ENCODE results near the gene LTA4H. TPM values are rescaled to one million over a fixed set of nuclear protein-coding genes. Genes with fewer than 3 reads are reported as not detected.

LTA4H gene
- polyA plus RNA-seq, 4 donors = 74.6 to 195 (median 86.4) TPM

DNA sequence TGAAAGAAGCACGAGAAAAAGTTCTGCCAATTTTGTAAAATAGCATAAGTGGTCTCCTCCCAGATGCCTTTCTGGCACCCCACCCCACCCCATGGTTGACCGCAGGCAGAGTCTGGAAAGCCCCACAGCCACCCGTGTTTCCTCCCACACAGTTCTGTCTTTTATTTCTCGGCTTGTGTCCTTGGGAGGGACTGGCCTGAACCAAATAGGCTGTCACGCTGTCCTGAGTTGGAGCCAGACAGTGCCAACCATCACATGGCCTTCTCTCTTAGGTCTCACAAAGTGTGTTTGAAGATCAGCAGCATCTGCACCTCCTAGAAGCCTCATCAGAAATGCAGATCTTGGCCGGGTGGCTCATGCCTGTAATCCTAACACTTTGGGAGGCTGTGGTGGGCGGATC lies 10.2 kb upstream of the LTA4H start:
- Histone ChIP-seq H3K4me1 (ENCODE audit: control insufficient read depth in 3 of 3, insufficient read depth in 2 of 3, low read depth in 1 of 3, low read length in 2 of 3) (peaks cover 0 to 13% (median 11%) of the 10 kb centered on the region in 3 donors), H3K36me3 (ENCODE audit: control insufficient read depth in 3 of 3, insufficient read depth in 2 of 3, low read depth in 1 of 3, low read length in 3 of 3) (no peaks in the 10 kb centered on the region), H3K27me3 (ENCODE audit: control insufficient read depth in 3 of 3, insufficient read depth in 3 of 3, low read length in 3 of 3) (no peaks in the 10 kb centered on the region), H3K4me3 (ENCODE audit: low read depth in 1 of 3, low read length in 3 of 3) (no peak overlapping the region), H3K9me3 (ENCODE audit: control insufficient read depth in 2 of 2, insufficient read depth in 1 of 2, low read depth in 1 of 2, low read length in 1 of 2) (no peaks in the 10 kb centered on the region), H3K27ac (ENCODE audit: low read depth in 1 of 3, low read length in 2 of 3) (peak overlapping the region in 1 of 3 donors; percentile 5)
- 81 to 91% (median 82%) methylated on average over 7 of the region's 7 CpGs for WGBS, 3 donors
- no peak for FAIRE-seq
- DNase-seq = no peak

GRCh38 chr12:96044943-96045290 lies 9.5 kb upstream of the LTA4H start:
- H3K9me3 ChIP-seq (ENCODE audit: control insufficient read depth in 2 of 2, insufficient read depth in 1 of 2, low read depth in 1 of 2, low read length in 1 of 2) = no peaks in the 10 kb centered on the region
- H3K27ac ChIP-seq (ENCODE audit: low read depth in 1 of 3, low read length in 2 of 3) = peak overlapping the region in 1 of 3 donors; percentile 25
- 93 to 100% (median 97%) methylated on average over 2 of the region's 2 CpGs for WGBS, 3 donors
- FAIRE-seq = no peak
- no peak for DNase-seq
- no peaks in the 10 kb centered on the region for H3K27me3 ChIP-seq (ENCODE audit: control insufficient read depth in 3 of 3, insufficient read depth in 3 of 3, low read length in 3 of 3)
- H3K36me3 ChIP-seq (ENCODE audit: control insufficient read depth in 3 of 3, insufficient read depth in 2 of 3, low read depth in 1 of 3, low read length in 3 of 3) = no peaks in the 10 kb centered on the region
- H3K4me1 ChIP-seq (ENCODE audit: control insufficient read depth in 3 of 3, insufficient read depth in 2 of 3, low read depth in 1 of 3, low read length in 2 of 3) = peaks cover 0 to 15% (median 13%) of the 10 kb centered on the region in 3 donors
- H3K4me3 ChIP-seq (ENCODE audit: low read depth in 1 of 3, low read length in 3 of 3) = no peak overlapping the region

- Histone ChIP-seq H3K4me3 (ENCODE audit: low read depth in 1 of 3, low read length in 3 of 3) (no peak overlapping the region), H3K27ac (ENCODE audit: low read depth in 1 of 3, low read length in 2 of 3) (peak overlapping the region in 1 of 3 donors; percentile 25), H3K4me1 (ENCODE audit: control insufficient read depth in 3 of 3, insufficient read depth in 2 of 3, low read depth in 1 of 3, low read length in 2 of 3) (peaks cover 0 to 15% (median 10%) of the 10 kb centered on the region in 3 donors), H3K9me3 (ENCODE audit: control insufficient read depth in 2 of 2, insufficient read depth in 1 of 2, low read depth in 1 of 2, low read length in 1 of 2) (no peaks in the 10 kb centered on the region), H3K36me3 (ENCODE audit: control insufficient read depth in 3 of 3, insufficient read depth in 2 of 3, low read depth in 1 of 3, low read length in 3 of 3) (no peaks in the 10 kb centered on the region), H3K27me3 (ENCODE audit: control insufficient read depth in 3 of 3, insufficient read depth in 3 of 3, low read length in 3 of 3) (no peaks in the 10 kb centered on the region)
- WGBS, 3 donors = 70 to 80% (median 75%) methylated on average over 10 of the region's 10 CpGs
- FAIRE-seq = no peak
- DNase-seq = no peak
Observed at GRCh38 chr12:96044017-96044942, 8.9 kb upstream of the LTA4H start.

DNA sequence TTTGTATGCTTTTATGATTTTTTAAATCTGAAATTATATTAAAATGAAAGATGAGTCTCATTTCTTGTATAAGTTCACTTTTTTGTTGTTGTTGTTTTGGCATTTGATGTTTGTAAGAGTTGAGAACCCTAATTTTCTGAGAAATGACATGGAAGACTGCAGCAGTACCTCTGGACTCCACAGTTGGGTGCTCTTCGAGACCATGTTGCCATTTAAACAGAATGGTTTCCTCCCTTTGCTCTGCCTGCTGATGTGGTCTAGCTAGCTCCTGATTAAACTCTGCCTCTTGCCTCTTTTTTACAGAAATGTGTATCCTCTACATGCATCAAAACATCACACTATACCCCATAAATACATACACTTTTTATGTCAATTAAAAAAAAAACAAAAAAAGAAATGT lies 5.8 kb upstream of the LTA4H start:
- no peaks in the 10 kb centered on the region for H3K9me3 ChIP-seq (ENCODE audit: control insufficient read depth in 2 of 2, insufficient read depth in 1 of 2, low read depth in 1 of 2, low read length in 1 of 2)
- no peak overlapping the region for H3K4me3 ChIP-seq (ENCODE audit: low read depth in 1 of 3, low read length in 3 of 3)
- H3K27ac ChIP-seq (ENCODE audit: low read depth in 1 of 3, low read length in 2 of 3) = no peak overlapping the region
- FAIRE-seq (no peak), DNase-seq (no peak)
- no peaks in the 10 kb centered on the region for H3K27me3 ChIP-seq (ENCODE audit: control insufficient read depth in 3 of 3, insufficient read depth in 3 of 3, low read length in 3 of 3)
- WGBS, 3 donors = 85 to 96% (median 87%) methylated on average over 1 of the region's 1 CpG
- H3K4me1 ChIP-seq (ENCODE audit: control insufficient read depth in 3 of 3, insufficient read depth in 2 of 3, low read depth in 1 of 3, low read length in 2 of 3) = peaks cover 0 to 6% (median 4%) of the 10 kb centered on the region in 3 donors
- no peaks in the 10 kb centered on the region for H3K36me3 ChIP-seq (ENCODE audit: control insufficient read depth in 3 of 3, insufficient read depth in 2 of 3, low read depth in 1 of 3, low read length in 3 of 3)

GRCh38 chr12:96040305-96041133 lies 5.1 kb upstream of the LTA4H start:
- Histone ChIP-seq H3K27ac (ENCODE audit: low read depth in 1 of 3, low read length in 2 of 3) (no peak overlapping the region), H3K4me3 (ENCODE audit: low read depth in 1 of 3, low read length in 3 of 3) (no peak overlapping the region), H3K4me1 (ENCODE audit: control insufficient read depth in 3 of 3, insufficient read depth in 2 of 3, low read depth in 1 of 3, low read length in 2 of 3) (peaks cover 0 to 6% (median 4%) of the 10 kb centered on the region in 3 donors), H3K9me3 (ENCODE audit: control insufficient read depth in 2 of 2, insufficient read depth in 1 of 2, low read depth in 1 of 2, low read length in 1 of 2) (no peaks in the 10 kb centered on the region), H3K27me3 (ENCODE audit: control insufficient read depth in 3 of 3, insufficient read depth in 3 of 3, low read length in 3 of 3) (no peaks in the 10 kb centered on the region), H3K36me3 (ENCODE audit: control insufficient read depth in 3 of 3, insufficient read depth in 2 of 3, low read depth in 1 of 3, low read length in 3 of 3) (no peaks in the 10 kb centered on the region)
- DNase-seq (no peak), FAIRE-seq (no peak)
- 46 to 65% (median 56%) methylated on average over 3 of the region's 3 CpGs for WGBS, 3 donors

- Histone ChIP-seq H3K27me3 (ENCODE audit: control insufficient read depth in 3 of 3, insufficient read depth in 3 of 3, low read length in 3 of 3) (no peaks in the 10 kb centered on the region), H3K4me1 (ENCODE audit: control insufficient read depth in 3 of 3, insufficient read depth in 2 of 3, low read depth in 1 of 3, low read length in 2 of 3) (peaks cover 0 to 4% (median 3%) of the 10 kb centered on the region in 3 donors), H3K9me3 (ENCODE audit: control insufficient read depth in 2 of 2, insufficient read depth in 1 of 2, low read depth in 1 of 2, low read length in 1 of 2) (no peaks in the 10 kb centered on the region), H3K4me3 (ENCODE audit: low read depth in 1 of 3, low read length in 3 of 3) (no peak overlapping the region), H3K27ac (ENCODE audit: low read depth in 1 of 3, low read length in 2 of 3) (no peak overlapping the region), H3K36me3 (ENCODE audit: control insufficient read depth in 3 of 3, insufficient read depth in 2 of 3, low read depth in 1 of 3, low read length in 3 of 3) (no peaks in the 10 kb centered on the region)
- DNase-seq (no peak), FAIRE-seq (no peak)
- 85 to 92% (median 92%) methylated on average over 3 of the region's 3 CpGs for whole genome bisulfite sequencing, 3 donors
Observed at GRCh38 chr12:96039516-96039915, 4.1 kb upstream of the LTA4H start.

DNA sequence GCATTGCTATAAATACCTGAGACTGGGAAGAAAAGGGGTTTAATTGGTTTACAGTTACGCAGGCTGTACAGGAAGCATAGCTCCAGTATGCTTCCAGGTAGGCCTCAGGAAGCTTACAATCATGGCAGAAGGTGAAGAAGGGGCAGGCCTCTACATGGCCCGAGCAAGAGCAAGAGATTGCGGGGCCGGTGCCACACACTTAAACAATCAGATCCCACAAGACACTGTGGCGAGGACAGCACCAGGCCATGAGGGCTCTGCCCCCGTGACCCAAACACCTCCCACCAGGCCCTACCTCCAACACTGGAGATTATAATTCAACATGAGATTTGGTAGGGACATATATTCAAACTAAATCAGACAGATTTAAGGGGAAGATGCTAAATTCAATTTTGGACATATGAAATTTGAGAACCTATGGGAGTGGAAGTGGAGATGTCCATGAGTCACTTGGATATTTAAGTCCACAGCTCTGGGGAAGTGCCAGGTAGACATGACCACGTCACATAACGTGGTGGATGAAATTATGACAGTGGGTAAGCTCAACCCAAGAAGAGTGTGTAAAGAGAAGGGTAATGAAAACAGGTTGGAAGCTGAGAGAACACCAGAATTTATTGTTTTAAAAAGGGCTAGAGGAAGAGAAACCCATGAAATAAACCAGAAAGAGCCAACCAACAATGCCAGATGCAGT lies 1.5 kb upstream of the LTA4H start:
- Histone ChIP-seq H3K4me1 (ENCODE audit: control insufficient read depth in 3 of 3, insufficient read depth in 2 of 3, low read depth in 1 of 3, low read length in 2 of 3) (peaks cover 0 to 8% (median 2%) of the 10 kb centered on the region in 3 donors), H3K27ac (ENCODE audit: low read depth in 1 of 3, low read length in 2 of 3) (no peak overlapping the region), H3K9me3 (ENCODE audit: control insufficient read depth in 2 of 2, insufficient read depth in 1 of 2, low read depth in 1 of 2, low read length in 1 of 2) (no peaks in the 10 kb centered on the region), H3K36me3 (ENCODE audit: control insufficient read depth in 3 of 3, insufficient read depth in 2 of 3, low read depth in 1 of 3, low read length in 3 of 3) (no peaks in the 10 kb centered on the region), H3K27me3 (ENCODE audit: control insufficient read depth in 3 of 3, insufficient read depth in 3 of 3, low read length in 3 of 3) (no peaks in the 10 kb centered on the region), H3K4me3 (ENCODE audit: low read depth in 1 of 3, low read length in 3 of 3) (no peak overlapping the region)
- WGBS, 3 donors = 91 to 96% (median 94%) methylated on average over 8 of the region's 8 CpGs
- no peak for FAIRE-seq
- no peak for DNase-seq
